GM18498 (cell line): ENCODE data around the gene SNAP29.
"Not testable (repeated sequence)": the region's sequence is repeated elsewhere in the genome, so short reads cannot be mapped to it uniquely, and the experiment has no call there.

Experiments used
- ATAC-seq: cut with Tn5 transposase; IDR thresholded peaks from one replicate; pipeline ENCODE4 v1.9.1; 2021; ENCODE audit warnings: mild to moderate bottlenecking, moderate library complexity; ENCODE audit not compliant: unreplicated experiment

SNAP29 gene

DNA sequence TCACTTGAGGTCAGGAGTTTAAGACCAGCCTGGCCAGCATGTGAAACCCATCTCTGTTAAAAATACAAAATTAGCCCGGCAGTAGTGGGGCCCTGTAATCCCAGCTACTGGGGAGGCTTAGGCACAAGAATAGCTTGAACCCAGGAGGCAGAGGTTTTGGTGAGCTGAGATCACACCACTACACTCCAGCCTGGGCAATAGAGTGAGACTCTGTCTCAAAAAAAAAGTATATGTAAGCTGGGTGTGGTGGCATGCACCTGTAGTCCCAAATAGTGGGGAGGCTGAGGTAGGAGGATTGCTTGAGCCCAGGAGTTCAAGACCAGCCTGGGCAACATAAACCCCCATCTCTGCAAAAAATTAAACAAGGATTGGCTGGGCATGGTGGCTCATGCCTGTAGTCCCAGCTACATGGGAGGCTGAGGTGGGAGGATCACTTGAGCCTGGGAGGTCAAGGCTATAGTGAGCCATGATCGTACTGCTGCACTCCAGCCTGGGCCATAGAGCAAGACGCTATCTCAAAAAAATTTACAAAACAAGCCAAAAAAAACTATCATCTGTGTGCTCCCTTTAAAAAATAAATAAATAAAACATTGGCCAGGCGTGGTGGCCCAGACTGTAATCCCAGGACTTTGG is 69.2 kb downstream of the SNAP29 start:
- ATAC-seq, result no peak

- ATAC-seq, result no peak
Measured at GRCh38 chr22:20928573-20928967, 69.8 kb downstream of the SNAP29 start.

DNA sequence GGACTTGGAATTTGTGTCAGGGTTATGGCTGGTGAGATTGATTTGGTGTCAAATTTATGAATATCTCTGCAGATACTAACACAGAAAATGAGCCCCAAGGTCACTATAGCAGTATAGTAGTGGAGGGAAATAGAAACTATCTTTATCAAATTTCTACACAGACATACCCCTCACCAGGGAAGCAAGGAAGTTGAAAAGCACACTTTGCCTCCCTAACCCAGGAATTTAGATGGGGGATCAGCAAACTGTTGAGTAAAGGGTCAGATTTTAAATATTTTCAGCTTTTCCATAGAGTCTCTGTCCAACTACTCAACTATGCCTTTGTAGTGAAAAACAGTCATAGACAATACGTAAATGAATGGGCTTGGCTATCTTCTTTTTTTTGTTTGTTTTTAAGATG is 71.2 kb downstream of the SNAP29 start:
- no peak for ATAC-seq

- ATAC-seq, result not testable (repeated sequence)
Measured at GRCh38 chr22:20930435-20930834, 71.6 kb downstream of the SNAP29 start.

DNA sequence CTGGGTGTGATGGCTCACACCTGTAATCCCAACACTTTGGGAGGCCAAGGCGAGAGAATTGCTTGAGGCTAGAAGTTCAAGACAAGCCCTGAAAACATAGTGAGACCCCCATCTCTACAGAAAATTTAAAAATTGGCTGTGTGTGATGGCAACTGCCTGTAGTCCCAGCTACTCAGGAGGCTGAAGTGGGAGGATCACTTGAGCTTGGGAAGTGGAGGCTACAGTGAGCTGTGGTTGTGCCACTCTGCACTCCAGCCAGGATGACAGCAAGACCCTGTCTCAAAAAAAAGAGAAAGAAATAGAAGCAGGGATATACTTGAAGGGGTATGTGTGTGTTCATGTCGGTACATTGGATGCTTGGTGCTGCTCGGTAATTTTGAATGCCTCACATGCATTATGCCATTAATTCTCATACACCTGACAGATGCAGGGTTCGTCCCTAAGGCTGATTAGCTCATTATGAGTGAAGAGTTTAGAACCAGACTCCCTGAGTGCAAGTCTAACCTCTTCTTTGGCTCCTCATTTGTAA is 72.4 kb downstream of the SNAP29 start:
- no peak for ATAC-seq

DNA sequence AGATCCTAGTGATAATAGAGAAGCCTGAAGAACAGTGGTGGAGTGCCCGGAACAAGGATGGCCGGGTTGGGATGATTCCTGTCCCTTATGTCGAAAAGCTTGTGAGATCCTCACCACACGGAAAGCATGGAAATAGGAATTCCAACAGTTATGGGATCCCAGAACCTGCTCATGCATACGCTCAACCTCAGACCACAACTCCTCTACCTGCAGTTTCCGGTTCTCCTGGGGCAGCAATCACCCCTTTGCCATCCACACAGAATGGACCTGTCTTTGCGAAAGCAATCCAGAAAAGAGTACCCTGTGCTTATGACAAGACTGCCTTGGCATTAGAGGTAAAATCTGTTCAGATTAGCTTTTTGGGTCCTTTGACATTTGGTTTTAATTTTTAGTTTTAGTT is 75.1 kb downstream of the SNAP29 start:
- no peak for ATAC-seq

DNA sequence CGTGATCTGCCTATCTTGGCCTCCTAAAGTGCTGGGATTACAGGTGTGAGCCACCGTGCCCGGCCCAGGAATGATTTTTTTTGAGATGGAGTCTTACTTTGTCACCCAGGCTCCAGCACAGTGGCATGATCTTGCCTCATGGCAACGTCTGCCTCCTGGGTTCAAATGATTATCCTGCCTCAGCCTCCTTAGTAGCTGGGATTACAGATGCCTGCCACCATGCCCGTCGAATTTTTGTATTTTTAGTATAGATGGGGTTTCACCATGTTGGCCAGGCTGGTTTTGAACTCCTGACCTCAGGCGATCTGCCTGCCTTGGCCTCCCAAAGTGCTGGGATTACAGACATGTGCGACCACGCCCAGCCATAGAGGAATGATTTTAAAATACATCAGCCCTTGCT is 76.2 kb downstream of the SNAP29 start:
- not testable (repeated sequence) for ATAC-seq

- ATAC-seq, result not testable (repeated sequence)
Measured at GRCh38 chr22:20935780-20936539, 77.2 kb downstream of the SNAP29 start.

GRCh38 chr22:20937031-20937793 is 78.4 kb downstream of the SNAP29 start:
- no peak for ATAC-seq

DNA sequence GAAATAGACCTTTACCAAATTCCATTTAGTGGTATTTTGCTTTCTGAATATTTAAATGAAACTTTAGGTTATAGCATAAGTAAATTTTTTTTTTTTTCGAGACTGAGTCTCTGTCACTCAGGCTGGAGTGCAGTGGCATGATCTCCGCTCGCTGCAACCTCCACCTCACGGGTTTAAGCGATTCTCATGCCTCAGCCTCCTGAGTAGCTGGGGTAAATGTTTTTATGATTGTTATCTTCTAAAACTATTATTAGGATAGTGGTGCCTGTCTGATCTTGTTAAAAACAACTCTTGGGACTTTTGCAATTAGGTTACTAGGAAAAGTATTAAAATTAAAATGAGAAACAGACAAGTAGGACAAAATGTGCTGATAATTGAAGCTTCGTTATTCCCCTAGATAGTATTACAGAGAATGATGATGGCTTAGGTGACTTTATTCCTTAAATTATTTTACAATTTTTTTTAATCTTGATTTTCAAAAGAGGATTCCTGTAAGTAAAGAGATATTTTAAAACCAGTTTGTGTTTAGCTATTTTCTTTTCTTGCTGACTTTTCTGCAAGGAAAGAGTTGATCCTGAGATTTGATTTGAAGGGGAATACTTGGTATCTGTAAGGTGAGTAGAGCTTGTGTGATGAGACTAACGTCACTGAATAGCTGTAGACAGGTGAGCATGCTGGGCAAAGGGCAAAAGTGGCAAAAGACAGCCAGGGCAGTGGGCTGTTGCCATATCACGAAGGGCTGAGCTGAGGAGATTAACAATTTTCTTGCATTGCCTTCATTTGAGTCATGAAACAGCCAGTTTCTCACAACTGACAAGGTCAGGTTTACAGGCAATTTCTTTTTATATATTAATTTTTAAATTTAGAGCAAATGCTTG is 79.2 kb downstream of the SNAP29 start:
- ATAC-seq, result no peak

GRCh38 chr22:20939457-20940185 is 80.8 kb downstream of the SNAP29 start:
- not testable (repeated sequence) for ATAC-seq

DNA sequence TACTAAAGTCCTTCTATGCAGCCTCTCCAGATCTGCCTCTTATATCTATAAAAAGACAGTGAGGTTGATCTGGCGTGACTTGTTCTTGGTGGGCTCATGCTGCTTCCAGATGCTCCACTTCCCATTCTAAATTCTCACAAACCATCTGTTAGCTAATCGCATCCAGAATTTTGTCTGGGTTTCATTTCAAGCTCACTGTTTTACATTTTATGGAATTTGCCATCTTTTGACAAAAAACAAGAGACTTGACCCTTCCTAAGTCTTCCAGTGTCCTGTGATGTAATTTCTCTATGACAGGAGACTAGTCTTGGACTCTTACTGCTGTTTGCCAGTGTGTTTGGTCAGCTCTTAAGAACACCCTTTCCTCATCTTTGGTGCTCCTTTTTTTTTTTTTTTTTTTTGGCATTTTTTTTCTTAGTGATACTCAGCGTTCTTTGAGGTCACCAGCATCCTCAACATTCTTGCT is 81.4 kb downstream of the SNAP29 start:
- ATAC-seq, result no peak
